GM18508 (cell line): ENCODE data around the gene PARG.
"Not testable (repeated sequence)": the region's sequence is repeated elsewhere in the genome, so short reads cannot be mapped to it uniquely, and the experiment has no call there.

ENCODE experiments used
- ATAC-seq: cut with Tn5 transposase; IDR thresholded peaks from one replicate; pipeline ENCODE4 v1.9.1; 2021; ENCODE audit warnings: moderate number of reproducible peaks; ENCODE audit not compliant: insufficient read depth, unreplicated experiment

PARG gene

DNA sequence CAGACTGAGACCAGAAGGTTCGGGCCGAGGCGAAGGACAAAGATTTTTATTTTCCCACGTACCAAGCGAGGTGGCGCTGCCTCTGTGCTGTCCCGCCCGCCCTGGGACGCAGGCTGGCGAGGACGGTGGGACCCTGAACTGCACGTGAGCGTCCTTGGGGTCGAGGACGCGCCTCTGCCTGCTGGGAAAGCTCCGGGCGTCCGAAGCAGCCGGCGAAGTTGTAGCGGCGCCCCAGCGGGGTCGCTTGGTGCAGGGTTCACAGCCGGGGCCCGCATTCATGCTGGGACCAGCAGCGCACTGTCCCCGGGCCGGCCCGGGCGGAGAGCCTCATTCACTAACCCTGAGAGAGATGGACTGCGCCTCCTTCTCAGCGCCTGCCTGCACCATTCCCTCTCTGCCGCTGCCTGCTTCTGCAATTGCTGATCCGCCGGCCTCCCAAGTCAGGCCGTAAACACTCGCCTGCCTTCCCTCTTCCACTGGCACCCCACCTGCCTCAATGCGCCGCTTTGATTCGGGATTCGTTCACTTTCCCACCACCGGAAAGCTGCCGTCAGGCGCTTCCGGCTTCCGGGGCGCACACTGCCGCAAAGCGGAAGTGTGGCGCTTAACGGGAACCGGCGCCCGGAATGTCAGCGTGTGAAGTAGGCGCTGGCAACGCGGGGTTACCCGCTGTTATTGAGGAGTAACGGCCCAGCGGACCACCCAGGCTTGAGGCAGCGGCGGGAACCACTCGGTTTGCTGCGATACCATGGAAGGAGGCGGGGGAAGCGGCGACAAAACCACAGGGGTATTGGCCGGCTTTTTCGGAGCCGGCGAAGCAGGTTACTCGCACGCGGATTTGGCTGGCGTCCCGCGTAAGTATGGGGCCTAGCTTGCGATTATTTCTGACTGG, at the start of gene PARG, which contains the start of gene TIMM23B:
TSS of gene PARG (minus strand) at position 581 of the 892 bp plus-strand sequence. CDS start at position 279, 302 bp downstream.
TSS of gene TIMM23B (plus strand) at position 607 of the 892 bp plus-strand sequence. CDS start at position 749, 142 bp downstream.
- ATAC-seq: not testable (repeated sequence)

DNA sequence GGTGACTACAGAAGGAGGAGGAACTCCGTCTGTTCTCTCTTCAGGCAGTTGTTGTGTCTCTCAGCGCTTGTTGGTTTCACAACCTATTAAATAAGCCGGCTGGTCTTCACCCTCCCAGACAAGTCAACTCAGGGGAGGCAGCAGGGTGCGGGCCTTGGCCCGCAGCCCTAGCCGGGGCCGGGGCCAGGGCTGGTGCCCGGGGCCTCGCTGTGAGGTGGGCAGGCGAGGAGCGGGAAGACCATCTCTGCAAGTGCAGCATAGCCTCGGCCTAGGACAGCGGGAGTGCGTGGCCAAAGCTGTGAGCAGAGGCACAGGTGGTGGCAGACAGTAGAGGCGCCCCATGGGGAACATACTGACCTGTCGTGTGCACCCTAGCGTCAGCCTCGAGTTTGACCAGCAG, 46.5 kb upstream of the PARG start, which contains the start of gene AGAP6:
TSS of gene AGAP6 (plus strand) at position 31 of the 400 bp plus-strand sequence. CDS start at position 341, 310 bp downstream.
- not testable (repeated sequence) for ATAC-seq

DNA sequence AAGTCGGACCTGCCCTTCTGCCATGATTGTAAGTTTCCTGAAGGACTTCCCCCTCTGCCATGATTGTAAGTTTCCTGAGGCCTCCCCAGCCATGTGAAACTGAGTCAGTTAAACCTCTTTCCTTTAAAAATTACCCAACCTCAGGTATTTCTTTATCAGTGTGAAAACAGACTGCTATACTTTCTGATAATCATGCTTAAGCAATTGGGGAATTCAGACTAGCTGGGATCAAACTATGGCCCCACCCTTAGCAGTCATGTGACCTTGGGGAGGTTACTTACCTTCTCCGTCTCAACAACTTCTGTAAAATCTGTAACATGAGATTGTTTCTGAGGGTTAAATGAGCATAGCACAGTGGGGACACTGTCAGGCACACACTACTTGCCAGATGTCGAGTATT, 45.4 kb upstream of the PARG start:
- not testable (repeated sequence) for ATAC-seq

DNA sequence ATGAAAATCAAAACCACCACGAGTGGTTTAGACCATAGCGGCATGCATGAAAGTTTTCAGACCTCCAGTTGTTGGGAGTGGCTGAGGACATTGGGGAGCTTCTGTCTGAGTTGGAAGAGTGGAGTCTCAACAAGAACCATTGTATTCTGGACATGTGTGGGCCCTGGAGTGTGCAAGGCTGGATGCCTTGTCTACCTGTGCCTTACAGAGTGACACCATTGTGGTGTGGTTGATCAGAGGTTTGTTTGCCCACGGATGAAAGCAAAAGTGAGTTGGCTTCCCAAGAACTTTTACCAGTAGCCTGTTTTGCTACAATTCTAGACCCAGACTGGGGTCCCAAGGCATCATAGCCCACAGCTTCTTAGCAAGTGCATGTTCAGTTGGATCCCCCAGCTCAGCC, 35.9 kb upstream of the PARG start:
- not testable (repeated sequence) for ATAC-seq

DNA sequence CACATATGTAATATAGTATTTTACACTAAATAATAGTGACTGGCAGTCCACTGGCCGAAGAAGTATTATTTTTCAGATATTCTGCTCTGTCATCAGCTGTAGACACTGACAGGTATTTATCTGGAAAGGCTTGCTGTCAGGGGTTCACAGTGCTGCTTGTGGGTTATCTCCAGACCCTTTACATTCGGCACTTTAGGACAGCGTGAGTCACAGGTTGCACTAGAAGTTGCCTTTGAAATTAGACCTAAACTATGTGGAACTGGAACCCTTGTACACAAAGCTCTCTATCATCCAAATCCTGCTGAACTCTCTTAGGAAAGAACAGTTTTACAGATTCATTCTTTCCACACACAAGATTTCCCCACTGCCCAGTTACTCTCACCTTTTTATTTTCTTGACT, 30.3 kb upstream of the PARG start:
- not testable (repeated sequence) for ATAC-seq

DNA sequence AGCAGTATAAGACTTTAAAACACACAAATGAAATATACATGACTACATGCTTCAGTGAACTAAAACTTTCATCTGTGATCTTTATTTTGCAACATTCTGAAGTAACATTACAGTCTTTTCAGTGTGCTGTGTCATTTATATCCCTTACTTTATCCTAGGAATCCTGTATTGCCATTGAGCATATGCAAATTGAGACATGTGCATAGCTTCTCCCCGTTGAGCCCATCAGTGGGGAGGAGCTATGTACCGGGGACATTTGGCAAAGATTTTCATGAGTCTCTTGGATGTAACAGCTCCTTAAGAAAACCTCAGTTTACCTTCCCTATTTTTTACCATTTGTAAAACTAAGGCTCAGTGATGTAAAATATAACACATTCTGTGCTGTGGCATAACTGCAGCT, 29.6 kb upstream of the PARG start:
- ATAC-seq: not testable (repeated sequence)

DNA sequence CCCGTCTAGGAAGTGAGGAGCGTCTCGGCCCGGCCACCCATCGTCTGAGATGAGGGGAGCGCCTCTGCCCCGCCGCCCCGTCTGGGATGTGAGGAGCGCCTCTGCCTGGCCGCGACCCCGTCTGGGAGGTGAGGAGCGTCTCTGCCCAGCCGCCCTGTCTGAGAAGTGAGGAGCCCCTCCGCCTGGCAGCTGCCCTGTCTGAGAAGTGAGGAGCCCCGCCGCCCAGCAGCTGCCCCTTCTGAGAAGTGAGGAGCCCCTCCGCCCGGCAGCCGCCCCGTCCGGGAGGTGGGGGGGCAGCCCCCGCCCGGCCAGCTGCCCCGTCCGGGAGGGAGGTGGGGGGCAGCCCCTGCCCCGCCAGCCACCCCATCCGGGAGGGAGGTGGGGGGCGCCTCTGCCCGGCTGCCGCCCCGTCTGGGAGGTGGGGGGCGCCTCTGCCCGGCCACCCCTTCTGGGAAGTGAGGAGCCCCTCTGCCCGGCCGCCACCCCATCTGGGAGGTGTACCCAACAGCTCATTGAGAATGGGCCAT, 28.6 kb upstream of the PARG start:
- not testable (repeated sequence) for ATAC-seq

DNA sequence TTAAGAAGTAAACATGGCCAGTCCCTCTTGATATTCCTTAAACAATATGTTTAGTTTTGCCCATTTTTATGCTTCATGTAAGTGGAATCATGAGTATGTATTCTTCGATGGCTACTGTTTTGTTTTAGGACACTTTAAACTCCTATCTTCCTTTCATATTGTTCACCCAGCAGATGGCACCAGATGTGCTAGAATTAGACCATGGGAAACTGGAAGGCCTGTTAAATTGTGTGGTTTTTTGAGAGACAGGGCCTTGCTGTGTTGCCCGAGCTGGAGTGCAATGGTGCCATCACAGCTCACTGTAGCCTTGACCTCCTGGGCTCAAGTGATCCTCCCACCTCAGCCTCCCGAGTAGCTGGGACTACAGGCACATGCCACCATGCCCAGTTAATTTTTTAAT, 11.3 kb upstream of the PARG start:
- not testable (repeated sequence) for ATAC-seq

DNA sequence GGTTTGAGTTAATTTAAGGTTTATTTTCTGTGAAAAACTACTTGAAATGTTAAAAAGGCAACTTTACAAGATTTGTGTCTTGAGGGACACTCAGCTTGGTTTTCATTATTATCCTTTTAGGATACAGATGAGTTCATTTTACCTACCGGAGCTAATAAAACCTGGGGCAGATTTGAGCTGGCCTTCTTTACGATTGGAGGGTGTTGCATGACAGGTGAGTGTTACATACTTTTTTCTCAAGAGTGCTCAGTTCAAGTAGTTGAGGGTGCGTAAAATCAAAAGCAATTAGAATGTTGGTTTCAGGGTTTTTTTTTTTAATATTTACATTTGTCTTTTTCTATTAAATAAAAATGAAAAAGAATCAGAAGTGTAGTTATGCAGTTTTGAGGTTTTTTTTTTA, 10.2 kb upstream of the PARG start:
- ATAC-seq: not testable (repeated sequence)

DNA sequence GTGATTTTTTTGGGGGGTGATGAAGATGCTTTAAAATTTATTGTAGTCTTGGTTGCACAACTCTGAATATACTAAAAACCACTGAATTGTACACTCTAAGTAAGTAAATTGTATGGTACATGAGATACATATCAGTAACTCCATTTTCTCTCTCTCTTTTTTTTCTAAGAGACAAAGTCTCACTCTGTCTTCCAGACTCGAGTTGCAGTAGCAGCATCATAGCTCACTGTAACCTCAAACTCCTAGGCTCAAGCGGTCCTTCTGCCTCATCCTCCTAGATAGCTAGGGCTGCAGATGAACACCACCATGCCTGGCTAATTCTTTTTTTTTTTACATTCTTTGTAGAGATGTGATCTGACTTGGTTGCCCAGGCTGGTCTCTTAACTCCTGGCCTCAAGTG, 6.9 kb upstream of the PARG start:
- ATAC-seq: not testable (repeated sequence)

DNA sequence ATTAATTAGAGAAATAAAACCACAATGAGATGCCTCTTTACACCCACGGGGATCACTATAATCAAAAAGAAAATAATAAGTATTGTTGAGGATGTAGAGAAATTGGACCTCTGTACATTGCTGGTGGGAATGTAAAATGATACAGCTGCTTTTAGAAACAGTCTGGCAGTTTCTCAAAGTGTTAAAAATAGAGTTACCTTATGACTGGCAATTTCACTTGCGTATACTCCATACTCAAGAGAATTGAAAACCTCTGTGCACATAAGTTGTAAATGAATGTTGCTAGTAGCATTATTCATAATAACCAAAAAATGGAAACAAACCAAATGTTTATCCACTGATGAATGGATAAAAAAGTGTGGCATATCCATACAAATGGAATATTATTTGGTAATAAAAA, 6.3 kb upstream of the PARG start:
- ATAC-seq: not testable (repeated sequence)

DNA sequence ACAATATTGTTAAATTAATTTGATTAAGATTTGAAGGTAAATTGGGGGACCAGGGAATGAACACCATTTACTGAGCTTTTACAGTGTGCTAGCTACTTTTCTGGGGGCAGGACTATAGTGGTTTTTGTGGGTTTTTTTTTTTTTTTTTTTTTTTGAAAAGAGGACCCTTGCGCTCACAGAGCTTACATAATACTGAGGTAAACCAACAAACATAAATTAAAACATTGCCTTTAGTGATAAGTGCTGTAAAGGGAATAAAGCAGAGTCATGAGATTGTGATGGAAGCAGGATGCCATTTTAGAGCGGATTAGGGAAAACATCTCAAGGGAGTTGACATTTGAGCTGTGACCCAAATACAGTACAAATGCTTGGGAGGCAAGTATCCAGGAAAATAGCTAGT, 1.8 kb upstream of the PARG start:
- not testable (repeated sequence) for ATAC-seq

DNA sequence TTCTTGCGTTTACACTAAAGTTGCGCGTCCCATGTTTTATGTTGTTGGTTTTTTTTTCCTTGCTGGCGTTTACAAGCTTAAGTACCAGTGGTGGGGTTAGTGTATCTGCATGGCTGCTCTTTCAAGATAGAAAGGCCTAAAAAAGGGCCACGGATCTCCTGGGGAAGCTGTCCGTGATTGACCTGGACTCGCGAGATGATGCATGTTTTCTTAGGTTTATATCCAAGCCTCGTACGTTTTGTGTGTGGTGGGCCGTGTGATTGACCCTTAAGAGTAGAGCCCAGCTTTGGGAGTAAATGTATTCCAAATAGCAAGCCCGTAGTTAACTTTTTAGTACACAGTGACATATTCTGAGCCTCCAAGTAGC, 495 bp upstream of the PARG start:
- ATAC-seq: not testable (repeated sequence)

DNA sequence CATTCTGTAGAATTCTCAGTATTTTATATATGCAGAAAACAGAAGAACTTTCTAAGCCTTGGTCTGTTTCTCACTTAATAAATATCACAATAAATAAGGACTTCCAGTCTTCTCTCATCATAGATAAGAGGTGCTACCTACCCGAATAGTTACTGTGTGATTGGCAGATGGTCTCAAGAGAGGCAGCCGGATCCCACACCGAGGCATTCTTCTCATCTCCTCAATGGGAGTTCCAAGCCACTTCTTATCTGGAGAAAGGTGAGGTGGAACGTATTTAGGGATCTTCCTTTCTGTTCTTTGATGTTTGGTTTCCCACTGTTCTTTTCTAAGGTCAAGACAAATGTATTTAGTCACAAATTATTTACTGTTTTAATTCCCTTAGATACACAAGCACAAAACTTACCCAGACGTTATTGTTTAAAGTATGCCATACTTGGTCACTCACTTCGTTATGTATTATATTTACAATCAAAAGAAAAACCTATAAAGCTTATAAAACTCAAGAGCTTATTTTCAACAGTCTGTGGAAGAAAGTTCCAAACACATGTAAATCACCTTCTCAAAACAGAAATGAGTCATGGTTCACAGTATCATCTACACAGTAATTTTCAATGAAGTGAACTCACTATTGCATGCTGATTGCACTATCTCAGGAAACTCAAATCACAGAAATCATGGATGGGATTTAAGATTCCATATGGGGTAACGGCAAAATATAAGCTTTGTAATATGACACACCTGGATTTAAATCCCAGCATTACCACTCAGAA, 9.7 kb downstream of the PARG start:
- not testable (repeated sequence) for ATAC-seq

DNA sequence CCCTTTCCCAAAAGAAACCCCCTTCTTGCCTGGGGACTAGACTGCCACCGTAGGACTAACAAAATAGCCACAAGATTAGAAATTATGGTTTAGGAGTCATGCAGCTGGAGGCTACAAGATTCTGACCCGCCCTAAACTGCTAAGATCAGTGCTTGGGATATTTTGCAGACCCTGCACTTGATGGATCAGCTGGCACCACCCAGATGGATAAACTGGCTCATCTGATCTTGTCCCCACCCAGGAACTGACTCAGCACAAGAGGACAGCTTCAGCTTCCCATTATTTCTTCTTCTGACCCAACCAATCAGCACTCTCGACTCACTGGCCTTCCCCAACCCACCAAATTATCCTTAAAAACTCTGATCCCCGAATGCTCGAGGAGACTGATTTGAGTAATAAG, 10.6 kb downstream of the PARG start:
- not testable (repeated sequence) for ATAC-seq

DNA sequence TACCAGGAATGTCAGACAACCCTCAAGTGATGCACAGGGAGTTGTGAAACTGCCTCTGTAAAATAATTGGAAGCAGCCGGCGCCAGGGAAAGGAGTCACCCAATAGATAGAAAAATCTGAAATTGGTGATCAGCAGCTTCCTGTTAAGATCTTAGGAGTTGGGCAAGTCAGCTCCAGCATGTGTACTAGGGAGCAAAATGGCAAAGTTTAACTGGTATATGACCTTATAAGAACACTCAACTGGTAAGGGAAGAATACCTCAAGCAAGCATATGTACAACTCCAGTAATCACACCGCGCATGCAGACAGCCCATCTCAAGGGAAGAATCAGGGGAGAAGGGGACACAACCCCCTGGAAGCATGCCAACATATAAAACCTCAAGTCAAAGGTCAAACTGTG, 18.3 kb downstream of the PARG start:
- not testable (repeated sequence) for ATAC-seq

DNA sequence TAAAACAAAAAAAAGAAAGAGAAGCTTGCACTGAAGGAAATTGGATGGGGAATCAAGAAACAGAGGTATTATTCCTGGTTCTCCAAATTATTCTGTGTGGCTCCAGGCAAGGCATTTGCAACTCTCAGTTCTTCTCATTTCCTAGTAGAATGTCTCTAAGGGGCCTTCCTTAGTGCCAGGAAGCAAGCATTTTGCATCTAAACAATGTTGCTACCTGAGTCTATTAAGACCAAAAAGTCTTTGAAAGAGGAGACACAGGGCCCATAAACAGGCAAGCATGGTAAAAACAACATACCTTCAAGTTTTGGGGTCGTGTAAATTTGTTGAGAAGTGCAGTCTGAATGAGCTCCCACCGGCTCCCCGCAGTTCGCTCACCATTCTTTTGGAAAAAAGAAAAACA, 19.8 kb downstream of the PARG start:
- not testable (repeated sequence) for ATAC-seq

DNA sequence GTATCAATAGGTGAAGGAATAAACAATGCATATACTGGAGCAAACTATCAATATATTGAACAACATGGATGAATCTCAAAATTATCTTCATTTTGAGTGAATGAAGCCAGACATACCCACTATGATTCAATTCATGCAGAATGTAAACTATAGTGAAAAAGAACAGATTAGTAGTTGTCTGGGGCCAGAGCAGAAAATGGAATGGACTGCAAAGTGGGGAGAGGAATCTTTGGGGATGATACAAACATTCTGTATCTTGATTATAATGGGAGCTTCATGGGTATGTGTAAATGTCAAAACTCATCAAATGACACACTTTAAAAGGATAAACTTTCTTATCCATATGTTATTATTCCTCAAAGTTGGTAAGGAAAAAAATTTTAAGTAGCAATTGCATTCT, 23.9 kb downstream of the PARG start:
- not testable (repeated sequence) for ATAC-seq

DNA sequence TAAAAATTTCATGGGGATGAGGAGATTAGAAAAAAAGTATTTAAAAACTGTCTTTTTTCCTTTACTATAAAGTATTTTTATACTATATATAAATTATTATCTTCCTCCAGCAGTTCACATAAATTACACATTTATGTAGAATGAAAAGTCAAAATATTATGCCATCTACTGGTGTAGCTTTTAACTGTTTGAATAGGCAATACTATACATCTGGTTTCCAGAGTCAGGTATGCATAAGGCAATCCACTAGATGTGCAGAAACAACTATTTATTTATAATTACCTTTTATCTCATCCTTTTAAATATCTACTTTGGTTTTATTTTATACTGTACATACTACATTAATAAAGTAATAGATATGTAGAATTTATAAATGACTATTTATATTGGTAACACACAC, 25.4 kb downstream of the PARG start:
- ATAC-seq: not testable (repeated sequence)

DNA sequence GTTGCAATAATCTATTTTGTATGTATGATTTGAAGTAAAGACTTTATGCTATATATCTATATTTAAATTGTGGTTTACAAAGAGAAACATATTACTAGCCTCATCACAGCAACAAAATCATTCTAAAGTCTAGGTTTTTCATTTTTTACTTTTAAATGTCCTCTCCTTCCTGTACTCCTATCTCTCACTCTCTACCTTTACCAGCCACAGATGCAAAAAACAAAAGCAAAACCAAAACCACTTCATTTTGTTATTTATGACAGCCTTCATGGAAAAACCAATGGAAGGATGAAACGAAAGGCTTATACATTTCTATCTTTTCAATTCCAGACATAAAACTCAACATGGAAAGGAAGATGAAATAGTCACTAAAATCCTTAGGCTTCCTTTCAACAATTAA, 31.5 kb downstream of the PARG start:
- not testable (repeated sequence) for ATAC-seq
